GM12864 (cell line): Measurements from ENCODE around the gene CHI3L1.

Source experiments
- DNase-seq: peaks from one replicate; pipeline ENCODE4 v3.0.0-alpha.2; 2011; ENCODE audit warnings: low read depth
- H3K4me3 ChIP-seq: 2 replicates; pipeline ENCODE4 v1.5.1; 2011; ENCODE audit warnings: mild to moderate bottlenecking, low read depth, low read length, control low read depth
- TF ChIP-seq, protein P1 (sequence below): IDR thresholded peaks from 2 replicates; pipeline ENCODE4 v1.5.1; 2011; ENCODE audit warnings: low read depth, mild to moderate bottlenecking, moderate library complexity, low read length, control low read depth, inconsistent platforms; ENCODE audit errors: missing control alignments

Gene CHI3L1

DNA sequence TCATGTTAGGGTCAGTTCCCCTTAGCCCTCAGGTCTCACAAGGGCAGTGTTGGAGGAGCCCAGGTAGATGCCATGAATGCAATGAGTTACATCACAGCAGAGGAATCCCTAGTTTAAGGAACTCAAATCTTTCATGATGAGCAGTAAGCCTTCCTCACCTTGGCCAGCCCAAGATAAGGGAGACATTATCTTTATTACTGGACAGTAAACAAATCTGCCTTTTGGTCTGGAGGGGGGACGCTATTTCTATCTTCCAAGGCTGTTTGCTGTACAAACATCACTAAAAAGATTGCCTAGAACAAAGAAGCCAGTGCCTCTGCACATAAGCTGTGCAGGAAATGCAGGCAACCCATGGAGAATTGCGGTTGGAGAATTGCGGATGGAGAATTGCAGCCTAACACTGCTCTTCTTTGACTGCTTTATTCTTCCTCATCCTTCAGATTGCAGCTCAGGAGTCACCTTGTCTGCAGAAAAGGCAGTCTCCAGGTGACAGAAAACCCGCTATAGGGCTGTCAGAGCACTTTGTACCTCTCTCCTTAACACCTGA is 2.3 kb upstream of the CHI3L1 start:
- no peak overlapping the region for H3K4me3 ChIP-seq
- DNase-seq: no peak
- TF ChIP-seq, protein P1, sequence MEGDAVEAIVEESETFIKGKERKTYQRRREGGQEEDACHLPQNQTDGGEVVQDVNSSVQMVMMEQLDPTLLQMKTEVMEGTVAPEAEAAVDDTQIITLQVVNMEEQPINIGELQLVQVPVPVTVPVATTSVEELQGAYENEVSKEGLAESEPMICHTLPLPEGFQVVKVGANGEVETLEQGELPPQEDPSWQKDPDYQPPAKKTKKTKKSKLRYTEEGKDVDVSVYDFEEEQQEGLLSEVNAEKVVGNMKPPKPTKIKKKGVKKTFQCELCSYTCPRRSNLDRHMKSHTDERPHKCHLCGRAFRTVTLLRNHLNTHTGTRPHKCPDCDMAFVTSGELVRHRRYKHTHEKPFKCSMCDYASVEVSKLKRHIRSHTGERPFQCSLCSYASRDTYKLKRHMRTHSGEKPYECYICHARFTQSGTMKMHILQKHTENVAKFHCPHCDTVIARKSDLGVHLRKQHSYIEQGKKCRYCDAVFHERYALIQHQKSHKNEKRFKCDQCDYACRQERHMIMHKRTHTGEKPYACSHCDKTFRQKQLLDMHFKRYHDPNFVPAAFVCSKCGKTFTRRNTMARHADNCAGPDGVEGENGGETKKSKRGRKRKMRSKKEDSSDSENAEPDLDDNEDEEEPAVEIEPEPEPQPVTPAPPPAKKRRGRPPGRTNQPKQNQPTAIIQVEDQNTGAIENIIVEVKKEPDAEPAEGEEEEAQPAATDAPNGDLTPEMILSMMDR: no peak

DNA sequence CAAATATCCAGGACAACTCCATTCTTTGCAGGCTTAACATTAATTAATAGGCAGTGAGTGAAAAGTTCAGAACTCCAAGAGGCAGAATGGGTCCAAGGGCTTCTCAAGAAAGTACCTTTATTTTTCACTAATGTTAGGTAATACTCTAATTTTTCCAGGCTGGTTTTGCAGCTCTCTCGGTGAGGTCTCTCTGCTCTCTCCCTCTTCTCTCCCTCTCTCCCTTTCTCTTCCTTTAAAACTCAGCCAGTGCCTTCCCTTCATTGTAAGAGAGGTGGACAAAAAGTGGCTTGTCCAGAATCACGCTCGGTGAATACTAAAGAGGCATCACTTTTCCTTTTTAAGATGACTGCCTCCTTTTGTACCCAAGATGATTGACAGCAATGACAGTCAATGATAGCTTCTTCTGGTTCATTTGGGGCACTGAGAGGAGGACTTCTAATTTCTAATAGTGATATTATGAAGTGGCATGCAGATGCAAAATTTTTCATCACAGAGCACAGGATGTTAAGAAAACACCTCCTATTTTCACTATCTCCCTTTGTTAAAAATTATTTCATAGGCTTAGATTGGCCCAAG is 1.3 kb upstream of the CHI3L1 start:
- DNase-seq: no peak
- TF ChIP-seq, protein P1: no peak
- no peak overlapping the region for H3K4me3 ChIP-seq

DNA sequence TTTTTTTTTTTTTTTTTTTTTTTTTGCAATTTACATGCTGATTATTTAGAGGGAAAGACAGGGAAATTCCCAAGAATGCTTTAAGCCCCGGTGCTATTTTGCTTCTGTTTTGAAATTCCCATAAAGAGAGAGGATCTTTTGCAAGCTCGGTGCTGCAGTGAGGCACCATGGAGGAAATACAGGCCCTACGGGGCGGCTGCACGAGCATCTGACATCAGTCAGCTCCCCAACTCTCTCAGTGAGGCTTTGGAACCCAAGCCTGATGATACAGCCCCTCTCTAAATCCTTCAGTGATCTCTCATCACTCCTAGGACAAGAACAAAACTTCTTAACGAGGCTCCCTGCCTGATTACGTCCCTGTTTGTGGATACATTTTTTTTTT is 791 bp upstream of the CHI3L1 start:
- TF ChIP-seq, protein P1: no peak
- DNase-seq: no peak
- H3K4me3 ChIP-seq: no peak overlapping the region

DNA sequence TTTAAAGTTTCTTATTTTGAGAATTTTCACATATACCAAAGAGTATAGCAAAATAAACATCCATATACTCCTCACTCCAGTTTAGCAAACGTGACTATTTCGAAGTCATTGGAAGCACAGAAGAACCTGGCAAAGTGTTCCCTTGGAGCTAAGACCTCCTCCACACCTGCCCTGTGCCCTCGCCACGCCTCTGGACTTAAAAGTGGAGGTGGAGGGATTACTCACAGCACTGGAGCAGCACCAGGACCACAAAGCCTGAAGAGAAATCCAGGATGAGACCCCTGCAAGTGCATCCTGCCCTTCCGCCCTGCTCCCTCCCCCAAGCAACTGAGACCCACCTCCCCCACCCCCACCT is 436 bp downstream of the CHI3L1 start:
- no peak for DNase-seq
- TF ChIP-seq, protein P1: no peak
- H3K4me3 ChIP-seq: no peak overlapping the region

DNA sequence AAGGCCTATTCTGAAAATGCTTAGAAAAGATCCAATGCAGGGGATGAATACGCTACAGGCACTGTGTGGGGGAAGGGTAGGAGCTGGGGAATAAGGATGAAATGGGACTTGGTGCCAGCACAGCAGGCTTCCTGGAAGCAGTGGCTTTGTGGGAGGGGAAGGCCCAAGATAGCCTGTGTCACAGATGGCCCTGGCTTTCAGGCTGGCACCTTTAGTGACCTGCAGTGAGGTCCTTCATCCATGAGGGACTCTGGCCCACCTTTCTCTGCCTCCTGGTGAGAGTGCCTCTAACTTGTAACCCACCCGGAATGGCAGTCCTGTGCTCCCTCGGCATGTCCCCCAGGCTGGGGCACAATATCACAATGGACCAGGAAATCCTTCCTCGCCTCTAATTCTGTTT is 919 bp downstream of the CHI3L1 start:
- DNase-seq: no peak
- no peak overlapping the region for H3K4me3 ChIP-seq
- TF ChIP-seq, protein P1: no peak

DNA sequence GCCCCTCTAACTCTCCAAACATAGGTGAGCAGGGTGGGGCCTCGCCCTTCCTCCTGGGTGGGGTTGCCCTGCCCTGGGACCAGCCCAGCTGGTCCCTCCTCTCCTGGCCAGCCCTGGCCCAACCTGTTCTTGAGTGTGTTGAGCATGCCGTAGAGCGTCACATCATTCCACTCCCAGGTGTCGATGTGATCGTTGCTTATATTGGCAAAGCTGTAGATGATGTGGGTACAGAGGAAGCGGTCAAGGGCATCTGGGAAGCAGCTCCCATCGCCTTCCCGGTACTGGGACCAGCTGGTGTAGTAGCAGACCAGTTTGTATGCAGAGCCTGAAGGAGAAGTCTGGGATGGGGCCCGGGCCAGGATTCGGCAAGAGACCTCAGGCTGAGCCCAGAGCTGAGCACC is 1.4 kb downstream of the CHI3L1 start:
- TF ChIP-seq, protein P1: no peak
- no peak overlapping the region for H3K4me3 ChIP-seq
- no peak for DNase-seq

DNA sequence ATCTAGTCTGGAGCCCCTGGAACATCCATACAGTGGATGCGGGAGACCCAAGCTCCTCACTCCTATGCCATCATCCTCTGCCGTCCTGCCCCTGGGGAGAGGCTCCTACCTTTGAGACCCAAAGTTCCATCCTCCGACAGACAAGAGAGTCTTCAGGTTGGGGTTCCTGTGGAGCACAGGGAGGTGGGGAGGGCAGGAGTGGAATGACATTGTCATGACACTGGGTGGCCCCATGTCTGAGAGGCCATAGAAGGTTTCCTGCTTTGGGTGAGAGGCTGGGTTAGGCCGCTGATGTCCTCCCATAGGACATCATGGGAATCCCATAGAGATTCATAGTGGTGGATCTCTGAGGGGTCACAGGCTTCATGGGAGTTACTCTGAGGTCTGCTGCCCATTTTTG is 2.0 kb downstream of the CHI3L1 start:
- DNase-seq: no peak
- H3K4me3 ChIP-seq: no peak overlapping the region
- TF ChIP-seq, protein P1: no peak
